Midbrain (tissue), 1 donor: ENCODE results near the gene NAGA.

Experiments used
- DNase-seq: peaks from one replicate; lab custom pipeline; 2025; lab: John Stamatoyannopoulos, UW

The NAGA gene

DNA sequence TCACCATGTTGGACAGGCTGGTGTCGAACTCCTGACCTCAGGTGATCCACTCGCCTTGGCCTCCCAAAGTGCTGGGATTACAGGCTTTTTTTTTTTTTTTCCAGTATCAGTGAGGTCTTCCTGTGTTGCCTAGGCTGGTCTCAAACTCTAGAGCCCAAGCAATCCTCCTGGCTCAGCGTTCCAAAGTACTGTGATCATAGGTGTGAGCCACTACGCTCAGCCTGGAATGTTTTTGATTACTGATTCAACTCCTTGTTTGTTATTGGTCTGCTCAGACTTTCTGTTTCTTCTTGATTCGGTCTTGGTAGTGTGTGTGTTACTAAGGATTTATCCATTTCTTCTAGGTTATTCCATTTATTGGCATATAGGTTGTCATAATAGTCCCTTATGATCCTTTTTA, 31.3 kb downstream of the NAGA start:
- no peak for DNase-seq

DNA sequence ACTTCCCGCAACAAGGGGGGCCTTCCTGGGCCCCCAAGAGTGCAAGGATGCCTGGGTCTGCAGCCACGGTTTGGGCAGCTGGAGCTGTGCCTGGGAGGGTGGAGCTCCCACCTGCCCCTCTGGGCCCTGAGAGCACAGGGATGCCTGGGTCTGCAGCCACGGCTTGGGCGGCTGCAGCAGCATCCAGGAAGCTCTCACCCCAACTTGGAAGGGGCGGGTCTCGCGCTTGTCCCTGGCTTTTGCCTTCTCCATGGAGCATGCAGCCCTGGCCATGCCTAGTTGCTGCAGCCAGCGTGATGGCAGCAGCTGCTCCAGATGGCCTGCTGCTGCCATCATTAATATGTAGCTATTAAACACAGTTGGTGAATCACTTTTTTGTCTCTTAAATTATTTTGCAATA, 35.4 kb downstream of the NAGA start:
- no peak for DNase-seq

DNA sequence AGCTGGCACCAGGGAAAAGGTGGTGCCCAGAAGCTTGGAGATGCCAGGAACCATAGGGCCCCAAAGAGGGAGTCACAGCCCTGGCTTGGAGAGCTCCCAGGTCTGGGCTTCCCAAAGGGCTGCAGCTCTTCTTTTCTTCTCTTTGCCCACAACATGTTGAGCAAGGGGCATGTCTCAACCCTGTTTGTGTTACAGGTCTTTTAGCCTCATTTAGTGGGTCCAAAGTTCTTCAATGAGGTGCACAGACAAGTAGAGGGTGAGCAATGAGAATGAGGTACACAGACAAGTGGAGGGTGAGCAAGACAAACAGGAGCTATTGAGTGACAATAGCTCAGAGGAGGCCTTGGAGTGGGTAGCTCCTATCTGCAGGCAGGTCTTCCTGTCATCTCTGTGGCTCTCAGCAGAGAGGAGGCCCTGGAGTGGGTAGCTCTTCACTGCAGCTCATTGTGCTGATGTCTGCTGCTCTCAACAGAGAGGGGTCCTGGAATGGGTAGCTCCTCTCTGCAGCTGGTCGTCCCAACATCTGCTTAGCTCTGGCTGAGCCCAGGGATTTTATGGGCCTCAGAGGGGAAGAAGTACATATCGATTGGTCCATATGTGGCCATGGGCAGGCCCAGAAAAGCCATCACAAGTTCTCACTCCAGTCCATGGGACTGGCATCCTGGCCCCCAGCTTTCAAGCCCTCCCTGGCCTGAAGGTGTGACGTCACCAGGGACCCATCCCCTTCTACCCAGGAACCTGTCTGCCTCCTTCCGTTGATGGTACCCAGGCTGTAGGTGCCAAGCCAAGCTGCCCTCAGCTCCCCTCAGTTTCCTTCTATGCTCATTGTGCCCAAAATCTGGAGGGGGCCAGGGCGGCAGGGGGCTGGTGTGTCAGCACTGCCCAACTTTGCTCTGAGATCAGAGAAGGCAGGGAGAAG, 37.1 kb downstream of the NAGA start:
- no peak for DNase-seq

DNA sequence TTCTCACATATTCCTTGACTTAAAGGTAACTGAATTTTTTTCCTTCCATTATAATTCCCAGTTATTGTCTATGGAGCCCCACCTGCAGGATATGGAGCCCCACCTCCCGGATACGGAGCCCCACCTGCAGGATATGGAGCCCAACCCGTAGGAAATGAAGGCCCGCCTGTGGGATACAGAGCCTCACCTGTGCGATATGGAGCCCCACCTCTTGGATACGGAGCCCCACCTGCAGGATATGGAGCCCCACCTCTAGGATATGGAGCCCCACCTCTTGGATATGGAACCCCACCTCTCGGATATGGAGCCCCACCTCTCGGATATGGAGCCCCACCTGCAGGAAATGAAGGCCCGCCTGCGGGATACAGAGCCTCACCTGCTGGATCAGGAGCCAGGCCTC, 43.9 kb downstream of the NAGA start:
- no peak for DNase-seq

DNA sequence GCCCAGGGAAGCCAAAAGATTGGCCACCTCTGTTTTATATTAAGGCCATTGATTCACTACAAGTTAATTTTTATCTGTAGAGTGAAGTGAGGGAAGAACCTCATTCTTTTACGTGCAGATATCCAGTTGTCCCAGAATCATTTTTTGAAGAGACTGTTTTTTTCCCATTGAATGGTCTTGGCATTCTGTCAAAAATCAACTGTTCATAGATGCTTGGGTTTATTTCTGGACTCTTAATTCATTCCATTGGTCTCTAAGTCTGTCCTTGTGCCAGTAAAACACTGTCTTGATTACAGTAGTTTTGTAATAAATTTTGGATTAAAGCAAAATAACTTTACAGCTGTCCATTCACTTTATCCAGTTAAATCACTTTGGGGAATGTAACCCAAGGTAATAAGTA, 45.2 kb downstream of the NAGA start:
- no peak for DNase-seq

DNA sequence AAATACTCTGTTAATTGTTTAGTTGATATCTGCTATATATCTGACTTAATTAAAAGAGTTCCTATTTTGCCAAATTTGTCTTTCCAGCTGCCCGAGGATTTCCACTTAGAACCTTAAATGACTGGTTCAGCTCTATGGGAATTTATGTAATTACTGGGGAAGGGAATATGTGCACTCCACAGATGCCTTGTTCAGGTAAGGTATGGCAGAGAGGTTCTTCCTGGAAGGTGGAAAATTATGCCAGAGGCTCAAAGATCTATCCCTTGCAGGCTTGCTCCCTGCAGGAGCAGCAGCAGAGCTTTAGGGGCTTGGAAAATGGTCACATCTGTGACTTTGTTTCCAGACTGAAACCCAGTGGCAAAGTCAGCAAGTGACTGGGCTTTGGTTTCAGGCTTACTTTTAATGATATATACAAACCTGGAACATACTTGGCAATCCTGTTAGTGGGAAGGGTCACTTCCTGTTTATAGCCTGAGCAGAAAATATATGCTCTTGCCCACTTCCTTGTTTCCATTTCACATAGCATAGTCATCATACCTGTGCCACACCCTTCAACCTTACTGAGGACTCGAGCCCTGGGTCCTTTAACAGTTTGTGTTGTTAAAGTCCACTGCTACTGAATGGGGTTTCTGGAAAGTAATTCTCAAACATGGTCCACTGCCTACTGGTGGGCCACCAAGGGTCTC, 48.3 kb downstream of the NAGA start:
- DNase-seq = no peak

DNA sequence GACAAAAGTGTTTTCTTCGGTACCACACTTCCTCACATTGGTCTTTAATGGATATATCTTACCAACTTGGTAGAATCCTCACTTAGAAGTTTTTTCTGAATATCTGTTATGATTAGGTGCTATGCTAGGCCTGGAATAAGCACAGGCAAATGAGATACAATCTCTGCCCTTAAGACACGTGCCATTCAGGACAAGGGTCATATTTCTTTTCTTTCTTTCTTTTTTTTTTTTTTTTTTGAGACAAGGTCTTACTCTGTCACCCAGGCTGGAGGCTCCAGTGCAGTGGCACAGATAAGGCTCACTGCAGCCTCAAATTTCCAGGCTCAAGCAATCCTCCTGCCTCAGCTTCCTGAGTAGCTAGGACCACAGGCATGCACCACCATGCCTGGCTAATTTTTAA, 49.0 kb downstream of the NAGA start:
- DNase-seq = no peak

DNA sequence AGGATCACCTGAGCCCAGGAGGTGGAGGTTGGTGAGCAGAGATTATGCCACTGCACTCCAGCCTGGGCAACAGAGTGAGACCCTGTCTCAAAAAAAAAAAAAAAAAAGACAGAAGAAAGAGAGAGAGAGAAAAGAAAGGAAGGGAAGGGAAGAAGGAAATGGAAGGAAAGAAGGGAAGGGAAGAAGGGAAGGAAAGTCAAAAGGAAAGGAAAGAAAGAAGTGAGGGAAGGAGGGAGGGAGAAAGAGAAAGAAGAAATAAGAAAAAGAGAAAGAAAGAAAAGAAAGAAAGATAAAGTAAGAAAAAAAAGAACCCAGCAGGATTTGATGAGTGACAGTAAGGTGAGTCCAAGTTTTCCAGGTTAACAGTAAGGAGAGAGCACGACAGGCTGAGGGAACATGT, 52.4 kb downstream of the NAGA start:
- DNase-seq = no peak

DNA sequence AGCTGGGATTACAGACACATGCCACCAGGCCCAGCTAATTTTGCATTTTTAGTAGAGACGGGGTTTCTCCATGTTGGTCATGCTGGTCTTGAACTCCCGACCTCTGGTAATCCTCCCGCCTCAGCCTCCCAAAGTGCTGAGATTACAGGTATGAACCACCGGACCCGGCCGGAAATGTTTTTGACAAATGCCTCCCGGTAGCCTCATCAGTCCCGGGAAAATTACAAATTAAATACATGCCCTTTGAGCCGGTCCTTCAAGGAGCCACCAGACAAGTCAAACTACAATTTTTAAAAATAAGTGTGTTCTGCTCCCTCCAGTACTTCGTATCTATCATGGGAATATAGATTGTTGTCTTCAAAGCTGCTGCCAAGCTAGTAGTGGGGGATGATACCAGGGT, 54.5 kb downstream of the NAGA start:
- DNase-seq = no peak

DNA sequence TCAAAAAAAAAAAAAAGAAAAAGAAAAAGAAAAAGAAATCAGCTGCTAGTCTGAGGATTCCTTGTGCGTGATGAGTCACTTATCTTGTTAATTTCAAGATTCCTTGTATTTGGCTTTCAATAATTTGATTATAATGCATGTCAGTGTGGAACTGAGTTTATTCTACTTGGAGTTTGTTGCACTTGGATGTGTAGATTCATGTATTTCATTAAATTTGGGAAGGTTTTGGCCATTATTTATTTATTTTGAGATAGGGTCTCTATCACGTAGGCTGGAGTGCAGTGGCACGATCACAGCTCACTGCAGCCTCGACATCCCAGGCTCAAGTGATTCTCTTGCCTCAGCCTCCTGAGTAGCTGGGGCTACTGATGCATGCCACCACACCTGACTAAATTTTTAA, 57.2 kb downstream of the NAGA start:
- no peak for DNase-seq

DNA sequence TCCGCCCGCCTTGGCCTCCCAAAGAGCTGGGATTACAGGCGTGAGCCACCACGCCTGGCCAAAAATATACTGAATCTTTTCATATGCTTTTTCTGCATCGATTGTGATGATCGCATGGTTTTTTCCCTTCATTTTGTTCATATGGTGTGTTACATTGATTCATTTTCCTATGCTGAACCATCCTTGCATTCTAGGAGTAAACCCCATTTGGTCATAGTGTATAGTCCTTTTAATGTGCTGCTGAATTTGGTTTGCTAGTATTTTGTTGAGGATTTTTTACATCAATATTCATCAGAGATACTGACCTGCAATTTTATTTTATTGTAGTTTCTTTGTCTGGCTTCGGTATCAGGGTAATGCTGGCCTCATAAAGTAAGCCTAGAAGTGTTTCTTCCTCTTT, 59.8 kb downstream of the NAGA start:
- no peak for DNase-seq
